ENCODE results near the gene CORO2B. TPM values are rescaled to one million over a fixed set of nuclear protein-coding genes. Genes with fewer than 3 reads are reported as not detected.

CORO2B gene
- total and polyA plus RNA-seq, 9 of the 15 experiments (the other 6 are each of a cell fraction or from before 2014, with no cell fraction given) = not detected

GRCh38 chr15:68550498-68551295 is 28.1 kb upstream of the CORO2B start:
- Histone ChIP-seq H3K4me1 (replicated peaks in 1 of 2; ENCODE audit: control insufficient read depth in 2 of 2, insufficient read depth in 2 of 2, low read length in 2 of 2) (no peaks in the 10 kb centered on the region; a peak in 1 of 5 replicates), H3K4me3 (no peak overlapping the region), H3K79me2 (ENCODE audit: control insufficient read depth, insufficient read depth, low read length) (no peaks in the 10 kb centered on the region), H2AFZ (ENCODE audit: low read depth, low read length) (no peak overlapping the region), H3K9me3 (replicated peaks; ENCODE audit: control insufficient read depth, insufficient read depth, low read depth, low read length) (no peaks in the 10 kb centered on the region), H3K9me1 (ENCODE audit: control insufficient read depth, insufficient read depth, low read length) (no peaks in the 10 kb centered on the region), H3K4me2 (ENCODE audit: insufficient read depth, low read length) (no peak overlapping the region), H3K27ac (ENCODE audit: extremely low read depth, low read depth, low read length) (no peak overlapping the region), H3K36me3 (ENCODE audit: control insufficient read depth, insufficient read depth, low read length) (no peaks in the 10 kb centered on the region), H4K20me1 (replicated peaks; ENCODE audit: control insufficient read depth, insufficient read depth, low read length) (peaks cover 13% of the 10 kb centered on the region), H3K27me3 (ENCODE audit: control insufficient read depth in 2 of 2, insufficient read depth in 2 of 2, low read length in 2 of 2) (peaks cover 4 to 5% of the 10 kb centered on the region in 2 experiments; a peak in 1 of 5 replicates), H3K9ac (ENCODE audit: insufficient read depth in 1 of 2, low read depth in 2 of 2, low read length in 2 of 2) (no peak overlapping the region)
- CTCF ChIA-PET (ENCODE audit: low intra/inter-chr PET ratio) = interaction anchor here (0.7 to 3.1 kb wide), 6 partner anchors 9 to 375 kb away, joined by 3 to 28 read pairs (median 6); no protein-coding TSS in a partner anchor
- peak; percentile 87 for ATAC-seq
- BruUV-seq (replicated peaks) = no TSS peak
- POLR2A ChIA-PET = interaction anchor here (0.6 to 1.1 kb wide), 6 partner anchors 9 to 327 kb away, joined by 3 to 4 read pairs (median 4); no protein-coding TSS in a partner anchor
- peak; percentile 89 for FAIRE-seq
- in situ Hi-C loops (cut with MboI) (loop anchor here (5.0 kb wide), 1 partner anchor 122 kb away; no protein-coding TSS in a partner anchor), intact Hi-C loops (cut with micrococcal nuclease) (loop anchor here (1.0 to 10.0 kb wide), 3 partner anchors 124 to 374 kb away; no protein-coding TSS in a partner anchor)
- peak; percentile 60 to 72 (median 71) for DNase-seq (ENCODE audit: extremely low read depth in 1 of 4, low spot score in 3 of 4)
- 10% methylated on average over 19 of the region's 20 CpGs for WGBS (ENCODE audit: insufficient coverage, low coverage, missing lambda C conversion rate)
- TF ChIP-seq ZFPM2 (CRISPR knock-in tag; IDR thresholded peaks at IDR 0.05) (no peak), RAD21 (CRISPR knock-in tag; conservative IDR thresholded peaks at IDR 0.05 in 1 of 2, IDR thresholded peaks at IDR 0.05 in 1 of 2) (peak; percentile 68 to 79), KLF16 (IDR thresholded peaks at IDR 0.05) (peak; percentile 56; the same call in 1 of the 2 replicates), ZSCAN29 (IDR thresholded peaks at IDR 0.05) (no peak), SRSF3 (IDR thresholded peaks at IDR 0.05; ENCODE audit: insufficient read depth, low read length) (no peak), ZNF282 (CRISPR knock-in tag; IDR thresholded peaks at IDR 0.05) (no peak), REST (IDR thresholded peaks at IDR 0.05; ENCODE audit: borderline replicate concordance) (peak; percentile 47; the same call in 1 of the 2 replicates), REST (CRISPR knock-in tag; IDR thresholded peaks at IDR 0.05; ENCODE audit: low read depth) (no peak), CTCF (IDR thresholded peaks at IDR 0.05 in 2 of 3, conservative IDR thresholded peaks at IDR 0.05 in 1 of 3; ENCODE audit: insufficient read depth in 2 of 3, low read depth in 1 of 3, low read length in 3 of 3) (peak; percentile 83 to 87 (median 87))

All from K562 (cell line).